Gastrocnemius medialis (tissue), 4 donors: ENCODE results near the gene MAPK11.

Source experiments
- POLR2A ChIP-seq, 2 donors: fragments of 450-650 bp; IDR thresholded peaks; one replicate each; pipeline ENCODE4 v1.6.1; 2017; ENCODE audit warnings: antibody characterized with exemption in 2 of 2, mild to moderate bottlenecking in 2 of 2, moderate library complexity in 2 of 2
- TF ChIP-seq, protein P1 (sequence below), 5 experiments: fragments of 450-650 bp in 3 of 5; fragments of 200-600 bp in 2 of 5; sonication (generic) in 2 of 5; IDR thresholded peaks in 4 of 5; conservative IDR thresholded peaks in 1 of 5; 1 replicate in 4 of 5; 2 replicates in 1 of 5; pipeline ENCODE4 v1.5.1; 2016 to 2019; ENCODE audit warnings: antibody characterized with exemption in 5 of 5, mild to moderate bottlenecking in 3 of 5, moderate library complexity in 3 of 5

DNA sequence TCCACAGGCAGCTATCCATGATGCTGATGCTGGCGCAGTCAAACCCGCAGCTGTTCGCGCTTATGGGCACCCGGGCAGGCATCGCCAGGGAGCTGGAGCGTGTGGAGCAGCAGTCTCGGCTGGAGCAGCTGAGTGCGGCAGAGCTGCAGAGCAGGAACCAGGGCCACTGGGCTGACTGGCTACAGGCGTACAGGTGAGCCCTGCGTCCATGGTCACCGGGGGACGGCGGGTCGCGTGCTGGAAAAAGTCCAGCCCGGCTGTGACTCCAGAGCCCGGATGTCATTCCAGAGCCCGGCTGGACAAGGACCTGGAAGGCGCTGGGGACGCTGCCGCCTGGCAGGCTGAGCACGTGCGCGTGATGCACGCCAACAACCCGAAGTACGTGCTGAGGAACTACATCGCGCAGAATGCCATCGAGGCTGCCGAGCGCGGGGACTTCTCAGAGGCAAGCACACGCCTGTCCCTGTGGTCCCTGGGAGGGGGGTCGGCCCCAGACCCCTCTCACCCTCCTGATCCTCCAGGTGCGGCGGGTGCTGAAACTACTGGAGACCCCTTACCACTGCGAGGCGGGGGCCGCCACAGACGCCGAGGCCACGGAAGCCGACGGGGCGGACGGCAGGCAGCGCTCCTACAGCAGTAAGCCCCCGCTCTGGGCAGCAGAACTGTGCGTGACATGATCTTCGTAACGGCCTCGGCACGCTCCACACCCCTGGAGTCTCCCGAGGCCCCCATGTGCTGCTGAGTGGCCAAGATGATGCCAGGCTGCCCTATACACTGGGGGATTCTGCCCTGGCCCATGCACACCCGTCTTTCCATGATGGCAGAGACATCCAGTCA is 53.3 kb downstream of the MAPK11 start:
- TF ChIP-seq, protein P1, sequence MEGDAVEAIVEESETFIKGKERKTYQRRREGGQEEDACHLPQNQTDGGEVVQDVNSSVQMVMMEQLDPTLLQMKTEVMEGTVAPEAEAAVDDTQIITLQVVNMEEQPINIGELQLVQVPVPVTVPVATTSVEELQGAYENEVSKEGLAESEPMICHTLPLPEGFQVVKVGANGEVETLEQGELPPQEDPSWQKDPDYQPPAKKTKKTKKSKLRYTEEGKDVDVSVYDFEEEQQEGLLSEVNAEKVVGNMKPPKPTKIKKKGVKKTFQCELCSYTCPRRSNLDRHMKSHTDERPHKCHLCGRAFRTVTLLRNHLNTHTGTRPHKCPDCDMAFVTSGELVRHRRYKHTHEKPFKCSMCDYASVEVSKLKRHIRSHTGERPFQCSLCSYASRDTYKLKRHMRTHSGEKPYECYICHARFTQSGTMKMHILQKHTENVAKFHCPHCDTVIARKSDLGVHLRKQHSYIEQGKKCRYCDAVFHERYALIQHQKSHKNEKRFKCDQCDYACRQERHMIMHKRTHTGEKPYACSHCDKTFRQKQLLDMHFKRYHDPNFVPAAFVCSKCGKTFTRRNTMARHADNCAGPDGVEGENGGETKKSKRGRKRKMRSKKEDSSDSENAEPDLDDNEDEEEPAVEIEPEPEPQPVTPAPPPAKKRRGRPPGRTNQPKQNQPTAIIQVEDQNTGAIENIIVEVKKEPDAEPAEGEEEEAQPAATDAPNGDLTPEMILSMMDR (IDR thresholded peaks at IDR 0.05 in 4 of 5, conservative IDR thresholded peaks at IDR 0.05 in 1 of 5) = no peak
- no peak for TF ChIP-seq POLR2A (IDR thresholded peaks at IDR 0.05)
